ENCODE data around the gene SLC6A20.
"Not testable (repeated sequence)": the region's sequence is repeated elsewhere in the genome, so short reads cannot be mapped to it uniquely, and the experiment has no call there.

SLC6A20 gene

DNA sequence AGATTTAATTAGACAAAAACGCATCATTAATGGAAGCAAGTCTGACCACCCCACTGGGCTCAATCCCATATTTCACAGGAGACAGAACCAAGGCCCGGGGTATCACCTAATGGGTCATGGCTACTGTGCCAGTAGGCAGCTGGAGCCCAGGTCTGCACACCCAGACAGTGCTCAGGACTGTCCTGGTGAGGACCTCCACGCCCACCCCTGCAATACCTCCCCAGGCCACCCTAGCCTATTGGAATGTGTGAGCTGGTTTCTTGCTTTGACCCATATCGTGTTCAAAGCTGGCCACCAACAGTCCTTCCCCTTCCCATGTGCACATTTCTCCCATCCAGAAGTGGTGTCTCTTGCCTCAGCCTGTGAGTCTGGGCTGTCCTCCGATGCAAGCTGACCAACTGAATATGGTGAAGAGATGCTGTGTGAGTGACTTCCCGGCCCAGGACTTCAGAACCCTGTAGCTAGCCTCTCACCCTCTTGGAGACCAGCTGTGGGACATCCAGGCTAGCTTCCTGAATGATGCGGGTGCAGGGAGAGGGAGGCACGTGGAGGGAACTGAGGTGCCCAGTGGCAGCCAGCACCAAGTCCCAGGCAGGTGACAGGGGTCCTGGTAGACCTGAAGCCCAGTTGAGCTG is 19.1 kb downstream of the SLC6A20 start:
- DNase-seq = no peak

DNA sequence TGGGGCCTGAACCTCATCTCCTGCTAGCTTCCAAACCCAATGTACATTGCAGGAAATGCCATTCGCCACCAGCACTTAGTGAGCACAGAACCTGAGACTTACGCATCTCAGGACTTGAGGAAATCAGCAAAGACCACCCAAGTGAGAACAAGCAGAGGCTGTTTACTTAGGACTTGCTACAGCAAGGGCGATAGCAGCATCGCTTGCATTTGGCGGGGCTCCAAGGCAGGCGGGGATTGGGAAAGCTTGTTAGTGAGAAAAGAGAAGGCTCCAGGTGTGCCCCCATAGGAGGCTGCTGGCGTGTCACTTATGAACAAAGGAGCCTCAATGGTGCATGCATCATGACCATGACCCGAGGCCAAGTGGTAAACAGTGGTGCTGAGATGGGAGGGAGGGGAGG is 19.7 kb downstream of the SLC6A20 start:
- peak; percentile 6 for DNase-seq

- DNase-seq = no peak
Measured at GRCh38 chr3:45776301-45776595, 20.1 kb downstream of the SLC6A20 start.

GRCh38 chr3:45775571-45776300 is 20.6 kb downstream of the SLC6A20 start:
- no peak for DNase-seq

- no peak for DNase-seq
Measured at GRCh38 chr3:45774581-45775521, 21.5 kb downstream of the SLC6A20 start.

GRCh38 chr3:45773714-45774449 is 22.5 kb downstream of the SLC6A20 start:
- no peak for DNase-seq

- no peak for DNase-seq
Measured at GRCh38 chr3:45773072-45773471, 23.3 kb downstream of the SLC6A20 start.

DNA sequence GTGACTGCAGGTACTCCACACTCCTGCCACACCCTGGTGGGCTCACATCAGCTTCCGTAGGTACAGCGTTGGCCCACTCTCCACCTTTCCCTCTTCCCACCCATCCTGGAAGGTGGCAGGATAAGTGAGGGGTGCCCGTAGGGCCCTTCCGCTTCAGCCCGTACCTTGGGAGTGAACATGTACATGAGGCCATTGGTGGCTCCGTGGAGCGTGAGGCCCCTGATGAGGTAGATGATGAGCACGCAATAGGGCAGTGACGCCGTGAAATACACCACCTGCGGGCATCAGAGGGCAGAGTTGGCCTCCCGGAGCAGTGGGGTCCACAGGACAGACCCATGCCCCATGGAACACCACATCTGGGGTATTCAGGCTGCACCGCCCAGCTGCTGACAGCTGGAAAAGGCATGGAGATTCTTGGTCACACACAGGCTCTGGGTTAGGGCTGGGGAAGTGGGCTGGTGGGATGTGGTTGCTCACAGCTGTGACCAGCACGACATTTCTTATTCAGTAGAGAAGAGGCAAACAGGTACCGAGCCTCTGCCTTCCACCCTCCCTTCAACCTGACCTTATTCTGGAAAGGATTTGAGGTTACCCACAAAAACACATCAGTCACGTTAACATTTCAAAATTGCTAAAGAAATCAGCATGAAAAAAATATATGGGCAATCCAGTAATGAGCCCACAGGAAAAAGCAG is 23.8 kb downstream of the SLC6A20 start:
- DNase-seq = no peak

DNA sequence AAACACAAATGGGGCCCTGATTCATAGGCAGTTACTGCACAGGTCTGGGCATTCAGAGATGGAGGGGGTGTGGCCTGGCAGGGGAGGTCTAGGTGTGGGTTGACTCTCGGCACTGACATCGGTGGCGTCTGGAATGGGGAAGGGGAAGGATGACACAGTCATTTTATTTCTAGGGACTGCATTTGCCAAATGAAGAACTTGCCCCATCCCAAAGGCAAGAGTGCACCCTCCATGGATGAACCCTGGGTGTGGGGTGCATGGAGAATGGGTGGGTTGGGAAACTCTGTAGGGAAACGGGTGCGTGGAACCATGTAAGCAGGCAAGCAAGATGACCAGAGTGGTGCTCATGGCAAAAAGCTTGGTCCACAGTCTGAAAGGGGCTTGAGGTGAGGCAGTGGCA is 24.5 kb downstream of the SLC6A20 start:
- no peak for DNase-seq

GRCh38 chr3:45771166-45771775 is 25.1 kb downstream of the SLC6A20 start:
- DNase-seq = no peak

GRCh38 chr3:45765958-45766357 is 30.4 kb downstream of the SLC6A20 start:
- no peak for DNase-seq

- no peak for DNase-seq
Measured at GRCh38 chr3:45765266-45765851, 31.0 kb downstream of the SLC6A20 start.

- no peak for DNase-seq
Measured at GRCh38 chr3:45763303-45763675, 33.0 kb downstream of the SLC6A20 start.

DNA sequence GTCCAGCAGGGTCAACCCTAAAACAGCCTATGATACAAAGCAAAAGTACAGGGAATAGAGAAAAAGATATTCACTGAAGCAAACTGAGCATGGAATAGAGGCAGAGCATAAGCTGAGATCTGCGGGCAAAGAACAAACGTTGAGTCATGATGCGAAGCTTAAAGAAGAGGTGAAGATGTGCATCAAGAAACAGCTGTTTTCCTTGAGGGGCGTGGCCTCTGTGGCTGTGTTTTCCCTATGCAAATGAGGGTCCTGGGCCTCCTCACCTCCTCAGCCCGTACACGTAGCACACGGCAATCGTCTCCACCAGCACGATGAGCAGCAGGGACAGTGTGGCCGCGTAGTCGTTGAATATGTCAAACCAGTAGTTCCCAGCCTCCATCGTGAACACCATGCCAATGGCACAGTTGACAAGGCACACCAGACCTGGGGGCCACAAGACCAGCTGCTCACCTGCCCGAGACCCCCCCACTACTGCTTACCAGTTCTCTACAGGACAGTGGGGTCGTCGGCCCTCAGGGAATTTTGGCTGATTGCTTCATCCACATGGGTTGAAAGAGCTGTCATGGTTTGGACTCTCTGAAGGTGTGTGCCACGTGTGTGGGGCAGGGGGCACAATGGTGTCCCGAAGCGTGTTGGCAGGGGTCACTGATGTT is 33.6 kb downstream of the SLC6A20 start:
- no peak for DNase-seq

DNA sequence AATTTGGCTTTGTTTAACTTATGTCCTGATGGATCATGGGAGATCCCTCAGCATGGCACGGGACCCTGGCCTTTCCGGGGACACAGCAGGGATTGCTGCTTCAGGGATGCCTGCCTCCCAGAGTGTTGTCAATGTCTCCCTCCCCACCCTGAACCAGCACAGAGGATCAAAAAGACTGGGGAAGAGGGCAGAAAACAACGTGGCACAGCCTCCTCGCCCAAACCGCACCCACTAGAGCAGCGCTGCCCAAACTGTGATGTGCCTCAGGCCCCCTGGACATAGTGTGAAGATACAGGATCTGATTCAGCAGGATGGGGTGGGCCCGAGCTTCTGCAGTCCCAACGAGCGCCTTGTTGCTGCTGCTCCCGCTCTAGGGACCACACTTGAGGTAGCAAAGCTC is 34.5 kb downstream of the SLC6A20 start:
- no peak for DNase-seq

DNA sequence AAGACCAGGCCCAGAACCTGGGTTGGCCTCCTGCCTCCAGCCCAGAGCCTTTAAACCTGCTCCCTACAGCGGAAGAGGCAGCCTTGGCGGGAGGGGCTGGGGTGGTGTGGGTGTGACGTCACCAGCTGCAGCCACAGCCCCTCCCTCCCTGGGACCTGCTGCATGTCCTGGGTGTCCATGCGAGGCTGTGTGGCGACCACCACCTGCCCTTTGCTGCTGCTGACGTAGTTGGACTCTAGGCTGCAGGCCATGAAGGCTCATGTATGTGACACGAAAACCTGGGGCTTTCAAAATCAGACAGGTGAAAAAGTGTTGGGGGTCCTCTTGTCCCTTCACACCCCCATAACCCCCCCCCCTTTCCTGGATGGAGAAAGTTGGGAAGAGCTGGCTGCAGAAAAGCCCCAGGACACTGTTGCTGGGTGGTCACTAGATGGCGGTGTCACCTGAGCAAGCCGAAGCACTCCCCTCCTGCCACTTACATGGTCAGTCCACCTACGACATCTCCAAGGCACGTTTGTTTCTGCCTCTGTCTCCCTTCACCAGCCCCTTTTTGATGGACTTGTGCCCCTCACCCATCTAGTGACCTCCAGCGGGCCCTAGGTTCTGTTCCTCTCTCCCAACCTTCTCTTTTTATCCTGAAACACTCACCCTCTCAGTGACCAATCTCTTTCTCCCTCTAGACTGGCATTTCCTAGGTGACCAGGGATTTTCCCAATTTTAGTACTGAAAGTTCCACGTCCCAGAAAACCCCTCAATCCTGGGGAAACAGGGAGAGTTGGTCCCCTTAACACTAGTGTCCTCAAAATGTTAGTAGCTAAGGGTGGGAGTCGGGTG is 35.2 kb downstream of the SLC6A20 start:
- DNase-seq = peak; percentile 55

GRCh38 chr3:45759851-45760250 is 36.5 kb downstream of the SLC6A20 start:
- DNase-seq = no peak

- no peak for DNase-seq
Measured at GRCh38 chr3:45758871-45759270, 37.5 kb downstream of the SLC6A20 start.

DNA sequence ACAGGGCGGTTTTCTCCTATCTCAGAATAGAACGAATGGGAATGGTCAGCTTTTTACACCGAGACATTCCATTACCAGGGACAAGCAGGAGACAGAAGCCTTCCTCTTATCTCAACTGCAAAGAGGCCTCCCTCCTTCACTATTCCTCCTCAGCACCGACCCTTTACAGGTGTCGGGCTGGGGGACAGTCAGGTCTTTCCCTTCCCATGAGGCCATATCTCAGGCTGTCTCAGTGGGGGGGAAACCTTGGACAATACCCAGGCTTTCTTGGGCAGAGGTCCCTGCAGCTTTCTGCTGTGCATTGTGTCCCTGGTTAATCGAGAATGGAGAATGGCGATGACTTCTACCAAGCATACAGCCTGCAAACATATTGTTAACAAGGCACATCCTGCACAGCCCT is 39.2 kb downstream of the SLC6A20 start:
- not testable (repeated sequence) for DNase-seq

- no peak for DNase-seq
Measured at GRCh38 chr3:45756055-45756454, 40.3 kb downstream of the SLC6A20 start.

Data from SHP77 treated with DMSO at 0.1 percent for 48 hours (cell line).